Astrocyte of the hippocampus (primary cell): ENCODE data around the gene DCAF12.
"Not testable (repeated sequence)": the region's sequence is repeated elsewhere in the genome, so short reads cannot be mapped to it uniquely, and the experiment has no call there.

ENCODE experiments used
- DNase-seq: peaks from one replicate; pipeline ENCODE4 v3.0.0; 2011; ENCODE audit warnings: low read depth, low spot score

The DCAF12 gene

DNA sequence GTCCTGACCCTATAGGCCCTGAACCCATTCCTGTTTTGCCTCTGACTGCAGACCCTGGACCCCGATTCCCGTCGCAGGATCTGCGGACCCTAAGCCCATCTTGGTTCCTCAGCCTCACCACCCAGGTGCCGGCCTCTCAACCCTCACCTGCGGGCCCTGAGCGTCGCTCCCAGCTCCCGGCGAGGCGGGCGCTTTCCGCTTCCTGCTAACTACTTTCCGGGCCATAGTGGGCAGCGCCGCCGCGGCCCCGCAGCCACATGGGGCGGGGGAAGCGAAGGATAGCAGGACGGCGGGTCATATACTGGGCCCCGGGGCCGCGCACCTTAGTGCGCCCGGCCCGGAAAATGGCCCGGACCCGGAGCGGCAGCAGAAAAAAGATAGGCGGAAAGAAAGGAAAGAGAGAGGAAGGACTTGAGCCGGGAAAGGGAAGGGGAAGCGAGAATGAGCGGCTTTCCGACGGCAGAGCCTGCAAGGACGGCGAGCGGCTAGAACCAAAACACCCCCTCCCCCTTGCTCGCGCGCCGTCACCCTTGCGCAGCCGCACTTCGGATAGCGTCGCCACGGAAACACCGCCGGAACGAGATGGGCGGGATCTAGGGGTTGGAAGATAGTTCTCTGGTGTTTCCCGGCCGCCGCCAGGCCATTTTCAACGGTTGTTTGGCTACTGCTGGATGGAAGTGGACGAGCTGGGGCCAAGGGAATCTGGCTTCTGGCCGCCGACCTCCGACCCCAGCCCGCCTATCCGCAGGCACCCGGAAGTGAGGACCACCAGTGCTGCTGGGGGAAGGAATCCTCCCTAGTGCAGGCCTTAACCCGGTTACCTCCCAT, at the start of gene DCAF12:
DCAF12 (minus strand) TSS at position 492 of the 828 bp plus-strand sequence; CDS start at position 225, 267 bp downstream.
- DNase-seq = peak; percentile 97

GRCh38 chr9:34176089-34176488, 49.6 kb upstream of the DCAF12 start:
- DNase-seq = no peak

DNA sequence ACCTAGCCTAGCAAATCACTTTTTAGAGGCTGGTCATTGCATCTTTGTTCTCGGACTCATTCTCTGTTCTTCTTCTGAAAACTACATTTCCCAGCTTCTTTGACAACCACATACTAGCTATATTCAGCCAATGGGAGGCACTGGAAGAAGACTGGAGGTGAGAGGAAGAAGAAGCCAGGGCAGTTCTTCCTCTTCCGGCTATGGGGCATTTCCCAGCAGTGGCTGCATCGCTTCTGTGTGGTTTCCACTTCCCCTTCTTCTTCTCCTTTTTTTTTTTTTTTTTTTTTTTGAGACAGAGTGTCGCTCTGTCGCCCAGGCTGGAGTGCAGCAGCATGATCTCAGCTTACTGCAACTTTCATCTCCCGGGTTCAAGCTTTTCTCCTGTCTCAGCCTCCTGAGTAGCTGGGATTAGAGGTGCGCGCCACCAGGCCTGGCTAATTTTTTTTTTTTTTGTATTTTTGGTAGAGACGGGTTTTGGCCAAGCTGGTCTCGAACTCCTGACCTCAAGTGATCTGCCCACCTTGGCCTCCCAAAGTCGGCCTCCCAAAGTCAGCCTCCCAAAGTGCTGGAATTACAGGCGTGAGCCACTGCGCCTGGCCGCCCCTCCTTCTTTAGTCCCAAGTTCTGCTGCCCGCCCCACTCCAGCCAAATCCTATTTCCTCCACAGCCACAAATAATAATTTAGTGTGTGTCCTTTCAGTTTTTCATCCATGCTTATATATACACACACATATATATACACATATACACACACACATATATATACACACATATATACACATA, 45.4 kb upstream of the DCAF12 start:
- no peak for DNase-seq

DNA sequence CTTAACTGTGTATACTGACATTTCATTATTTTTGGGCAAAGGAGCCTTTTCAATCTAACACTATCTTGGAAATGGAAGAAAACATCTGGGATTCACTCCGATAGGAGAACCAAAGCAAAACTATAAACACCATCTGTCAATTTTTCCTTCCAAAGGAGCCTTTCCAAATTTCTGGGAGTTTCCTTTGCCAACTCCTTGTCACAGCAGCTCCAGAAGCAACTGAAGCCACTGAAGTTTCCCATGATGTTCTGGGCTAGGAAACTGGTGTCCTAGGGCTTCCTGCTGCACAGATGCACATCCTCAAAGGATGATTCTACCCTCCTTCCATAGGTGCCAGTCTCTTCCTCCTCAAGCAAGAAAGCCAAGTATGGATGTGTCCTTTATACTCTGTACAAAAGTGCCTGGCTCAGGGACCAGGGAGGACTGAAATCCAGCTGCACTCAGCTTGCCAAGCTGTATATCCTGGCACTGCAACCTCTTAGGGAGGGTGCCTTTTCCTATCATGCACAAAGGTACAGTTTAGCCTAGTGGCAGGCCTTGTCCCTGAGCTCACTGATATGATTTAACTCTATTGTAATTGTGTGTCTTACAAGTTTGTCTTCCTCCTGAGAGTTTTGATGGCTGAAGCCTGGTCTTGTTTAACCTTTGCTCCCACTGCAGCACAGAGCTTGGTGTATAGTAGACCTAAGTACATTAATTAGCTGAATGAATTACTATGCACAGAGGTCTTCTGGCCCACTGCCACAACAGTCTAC, 43.9 kb upstream of the DCAF12 start:
- no peak for DNase-seq

- no peak for DNase-seq
These were observed 42.6 kb upstream of the DCAF12 start for GRCh38 chr9:34169125-34169524.

DNA sequence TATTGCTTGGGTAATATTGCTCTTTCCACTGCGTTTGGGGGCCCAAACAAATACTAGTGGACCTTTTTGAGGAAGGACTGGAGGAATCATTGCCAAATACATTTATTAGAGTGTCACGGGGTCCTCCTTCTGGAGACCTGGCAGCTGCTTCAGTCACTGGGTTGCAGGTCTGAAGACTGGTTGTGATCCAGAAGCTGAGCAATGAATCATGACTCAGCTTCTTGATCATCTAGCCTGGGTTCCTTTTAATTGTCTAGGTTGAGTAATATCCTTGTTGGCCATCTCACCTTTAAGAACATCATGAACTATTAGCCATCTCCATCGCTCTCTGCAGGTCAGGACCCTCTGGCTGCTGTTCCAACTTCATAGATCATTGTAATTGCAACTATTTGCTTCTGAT, 36.9 kb upstream of the DCAF12 start:
- DNase-seq = peak; percentile 41

GRCh38 chr9:34158362-34158869, 31.9 kb upstream of the DCAF12 start:
- DNase-seq = peak; percentile 96

GRCh38 chr9:34157898-34158297, 31.4 kb upstream of the DCAF12 start:
- no peak for DNase-seq

- no peak for DNase-seq
These were observed 30.8 kb upstream of the DCAF12 start for GRCh38 chr9:34157318-34157717.

GRCh38 chr9:34154057-34154456, 27.6 kb upstream of the DCAF12 start:
- DNase-seq = no peak

DNA sequence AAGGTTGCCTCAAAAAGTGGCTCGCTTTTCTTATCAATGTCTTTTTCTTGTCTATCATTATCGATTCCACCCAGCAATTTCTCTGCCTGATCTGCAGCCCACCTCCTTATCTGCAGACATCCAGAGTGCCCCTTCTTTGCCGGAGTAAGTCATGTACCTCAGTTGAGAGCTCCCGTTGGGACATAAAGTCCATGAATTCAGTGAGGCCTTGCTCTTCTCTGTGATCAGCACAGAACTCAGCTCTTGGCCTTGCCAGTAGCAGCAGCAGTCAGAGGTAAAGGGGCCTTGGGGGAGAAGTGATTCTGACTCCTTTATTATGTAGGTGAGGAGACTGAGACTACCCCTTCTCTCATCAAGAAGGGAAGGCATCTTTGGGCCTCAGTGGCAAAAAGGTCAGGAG, 24.9 kb upstream of the DCAF12 start:
- DNase-seq = no peak

- DNase-seq = peak; percentile 57
These were observed 18.7 kb upstream of the DCAF12 start for GRCh38 chr9:34145165-34145564.

DNA sequence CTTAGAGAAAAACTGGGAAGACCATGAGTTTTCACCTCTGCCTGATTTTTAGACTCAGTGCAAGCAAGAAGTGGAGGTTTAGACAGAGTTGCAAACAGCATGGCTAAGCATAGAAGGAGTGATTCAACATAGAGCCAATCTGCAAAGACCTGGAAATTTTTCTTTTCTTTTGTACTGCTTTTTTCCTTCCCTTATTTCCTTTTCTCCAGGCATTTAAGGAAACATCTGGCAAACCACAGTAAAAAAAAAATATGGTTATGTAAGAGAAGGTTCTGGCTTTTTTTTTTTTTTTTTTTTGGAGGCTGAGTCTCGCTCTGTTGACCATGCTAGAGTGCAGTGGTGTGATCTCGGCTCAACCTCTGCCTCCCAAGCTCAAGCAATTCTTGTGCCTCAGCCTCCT, 16.6 kb upstream of the DCAF12 start:
- DNase-seq = no peak

DNA sequence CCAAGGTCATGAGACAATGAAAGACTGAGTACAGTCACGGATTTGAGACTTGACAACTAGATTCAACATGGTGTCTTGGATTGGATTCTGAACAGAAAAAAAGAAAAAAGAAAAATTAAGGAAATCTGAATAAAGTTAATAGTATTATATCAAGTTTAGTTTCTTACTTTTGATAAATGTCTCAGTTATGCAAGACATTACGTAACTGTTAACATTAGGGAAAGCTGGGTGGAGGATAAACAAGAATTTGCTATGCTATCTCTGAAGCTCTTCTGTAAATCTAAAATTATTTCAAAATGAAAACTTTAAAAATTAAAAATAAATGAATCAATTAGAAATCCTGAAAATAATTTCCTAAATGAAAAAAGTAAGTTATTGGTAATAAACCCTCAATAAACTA, 14.4 kb upstream of the DCAF12 start:
- DNase-seq = no peak

- DNase-seq = peak; percentile 96
These were observed 13.1 kb upstream of the DCAF12 start for GRCh38 chr9:34139477-34140146.

DNA sequence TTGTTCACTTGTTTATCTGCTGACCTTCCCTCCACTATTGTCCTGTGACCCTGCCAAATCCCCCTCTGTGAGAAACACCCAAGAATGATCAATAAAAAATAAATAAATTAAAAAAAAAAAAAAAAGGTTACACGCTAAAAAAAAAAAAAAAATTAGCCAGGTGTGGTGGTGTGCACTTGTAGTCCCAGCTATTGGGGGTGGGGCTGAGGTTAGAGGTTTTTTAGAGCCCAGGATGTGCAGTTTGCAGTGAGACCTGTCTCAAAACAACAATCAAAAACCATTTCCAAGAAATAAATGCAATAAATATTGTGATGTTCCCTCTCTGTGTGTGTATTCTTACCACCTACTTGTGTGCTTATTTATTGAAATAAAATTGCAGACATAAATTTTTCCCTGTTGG, 12.1 kb upstream of the DCAF12 start:
- not testable (repeated sequence) for DNase-seq

DNA sequence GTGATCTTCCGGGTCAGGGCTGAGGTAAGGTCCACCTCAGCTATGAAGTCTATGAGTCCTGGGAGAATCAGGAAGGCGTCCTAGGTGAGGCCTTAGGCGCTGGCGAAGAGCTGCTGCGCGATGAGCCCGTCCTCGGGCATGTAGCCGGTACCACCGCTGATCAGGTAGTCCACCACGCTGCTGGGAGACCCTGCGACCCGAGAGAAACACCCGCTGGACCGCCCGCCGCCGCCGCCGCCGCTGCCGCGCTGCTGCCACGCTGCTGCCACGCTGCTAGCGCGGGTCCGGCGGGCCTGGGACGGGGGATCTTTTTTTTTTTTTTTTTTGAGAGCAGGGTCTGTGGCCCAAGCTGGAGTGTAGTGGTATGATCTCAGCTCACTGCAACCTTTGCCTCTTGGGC, 8.0 kb upstream of the DCAF12 start:
- no peak for DNase-seq

DNA sequence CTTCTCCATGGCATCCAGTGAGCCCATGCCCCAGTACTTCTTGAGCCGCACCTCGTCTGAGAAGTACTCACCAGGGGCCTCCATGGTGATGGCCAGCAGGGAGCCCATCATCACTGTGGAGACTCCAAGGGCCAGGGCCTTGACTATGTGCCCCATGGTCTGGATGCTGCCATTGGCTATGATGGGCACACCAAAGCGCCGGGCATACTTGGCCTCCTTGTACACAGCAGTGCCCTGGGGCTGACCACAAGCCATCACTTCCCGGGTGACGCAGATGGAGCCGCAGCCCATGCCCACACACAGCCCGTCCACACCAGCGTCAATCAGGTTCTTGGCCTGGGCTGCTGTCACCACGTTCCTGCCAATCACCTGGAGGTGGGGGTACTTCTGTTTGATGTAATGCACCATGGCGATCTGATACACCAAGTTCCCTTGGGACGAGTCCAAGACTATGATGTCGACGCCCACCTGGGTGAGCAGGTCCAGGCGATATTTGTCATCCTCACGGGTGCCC, 7.0 kb upstream of the DCAF12 start:
- no peak for DNase-seq

- no peak for DNase-seq
These were observed 5.1 kb upstream of the DCAF12 start for GRCh38 chr9:34131571-34131970.

DNA sequence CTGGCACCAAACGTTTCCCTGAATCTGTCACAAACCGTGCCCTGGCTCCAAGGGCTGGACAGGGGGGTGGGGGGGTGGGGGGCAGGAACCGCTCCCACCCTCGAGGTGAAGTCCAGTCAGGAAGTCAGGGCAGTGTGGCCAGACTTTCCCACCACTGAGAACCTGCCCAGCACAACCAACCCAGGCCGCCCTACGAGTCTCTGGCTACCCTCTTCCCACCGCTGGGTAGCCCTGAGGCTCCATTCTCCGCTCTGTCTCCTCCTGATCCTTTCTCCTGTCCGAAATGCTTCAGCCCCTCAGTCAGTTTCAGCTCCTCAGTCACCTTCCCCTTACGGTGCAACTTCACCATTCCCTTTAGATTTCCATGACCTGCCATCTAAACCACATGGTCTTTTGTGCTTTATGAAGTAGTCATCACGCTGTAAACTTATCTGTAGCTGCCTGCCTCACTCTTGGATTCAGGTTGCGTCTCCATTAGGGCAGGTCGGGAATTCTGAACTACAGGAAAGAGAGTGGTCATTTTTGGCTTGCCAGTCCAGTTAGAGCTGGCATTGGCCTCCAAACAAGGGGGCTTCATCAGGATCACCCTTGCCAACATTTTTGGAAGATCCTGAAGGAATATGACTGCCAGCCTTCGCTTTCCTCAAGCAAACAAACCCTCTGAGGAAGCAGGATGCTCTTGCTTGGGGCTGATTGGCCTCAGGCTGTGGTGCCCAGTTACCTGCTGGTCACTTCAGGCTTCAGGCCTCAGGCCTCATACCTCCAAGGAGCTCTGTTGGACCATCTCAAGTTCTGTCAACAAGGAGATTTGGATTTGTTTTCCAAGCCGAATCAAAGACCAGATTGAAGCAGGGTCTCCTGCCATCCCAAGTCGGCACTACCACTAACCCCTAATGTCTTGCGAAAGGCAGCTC, 794 bp upstream of the DCAF12 start:
- no peak for DNase-seq
